A673 (cell line): ENCODE results near the gene ANKMY1. TPM values are rescaled to one million over a fixed set of nuclear protein-coding genes. Genes with fewer than 3 reads are reported as not detected.
"Not testable (repeated sequence)": the region's sequence is repeated elsewhere in the genome, so short reads cannot be mapped to it uniquely, and the experiment has no call there.

Experiments used
- BruUV-seq: library from RNA; stranded (reverse); fragments of 400-500 nt; replicated peaks from 2 replicates; lab custom pipeline; 2021; lab: Mats Ljungman, UMichigan
- CTCF ChIA-PET: fragments of 300-600 bp; sonication (Branson Sonifier 250); formaldehyde crosslinking; loops from one replicate; lab custom pipeline; 2022; ENCODE audit warnings: antibody characterized with exemption; lab: Charles Lee
- POLR2A ChIA-PET: fragments of 300-600 bp; sonication (Branson Sonifier 250); formaldehyde crosslinking; loops from one replicate; lab custom pipeline; 2022; ENCODE audit warnings: antibody characterized with exemption; ENCODE audit not compliant: low non-redundant PET; lab: Charles Lee
- DNase-seq: peaks from one replicate; pipeline ENCODE4 v3.0.0-alpha.2; 2015; ENCODE audit warnings: low spot score
- H3K27ac ChIP-seq: fragments of 200-600 bp; sonication (generic); 2 replicates; pipeline ENCODE4 v1.5.1; 2016; ENCODE audit warnings: mixed run types, low read depth, mild to moderate bottlenecking, mixed read lengths, antibody characterized with exemption, low read length; ENCODE audit not compliant: poor library complexity, severe bottlenecking
- H3K27me3 ChIP-seq: fragments of 200-600 bp; sonication (generic); replicated peaks from 2 replicates; pipeline ENCODE4 v1.6.1; 2017; ENCODE audit warnings: mixed run types, low read depth, mild to moderate bottlenecking, mixed read lengths, antibody characterized with exemption, low read length; ENCODE audit not compliant: insufficient read depth, poor library complexity
- H3K36me3 ChIP-seq: fragments of 200-600 bp; sonication (generic); 2 replicates; pipeline ENCODE4 v1.6.1; 2016; ENCODE audit warnings: mixed run types, mild to moderate bottlenecking, mixed read lengths, antibody characterized with exemption, low read length; ENCODE audit not compliant: insufficient read depth, poor library complexity, severe bottlenecking
- H3K4me1 ChIP-seq: fragments of 200-600 bp; sonication (generic); 2 replicates; pipeline ENCODE4 v1.6.1; 2017; ENCODE audit warnings: mixed run types, mild to moderate bottlenecking, mixed read lengths, antibody characterized with exemption, low read length; ENCODE audit not compliant: insufficient read depth, poor library complexity, severe bottlenecking
- H3K4me3 ChIP-seq: fragments of 200-600 bp; sonication (generic); 2 replicates; pipeline ENCODE4 v1.5.1; 2016; ENCODE audit warnings: low read depth, mixed run types, mild to moderate bottlenecking, mixed read lengths, low read length; ENCODE audit not compliant: poor library complexity, severe bottlenecking
- H3K9me3 ChIP-seq: fragments of 200-600 bp; sonication (generic); 2 replicates; pipeline ENCODE4 v1.6.1; 2016; ENCODE audit warnings: mixed run types, low read depth, mild to moderate bottlenecking, mixed read lengths, antibody characterized with exemption, low read length; ENCODE audit not compliant: poor library complexity, severe bottlenecking
- CTCF ChIP-seq: fragments of 300-800, 200-600 bp; sonication (generic); conservative IDR thresholded peaks from 2 replicates; pipeline ENCODE4 v1.5.1; 2017; ENCODE audit warnings: low read depth, mild to moderate bottlenecking, antibody characterized with exemption, low read length, moderate library complexity, mixed read lengths
- EZH2 ChIP-seq: fragments of 200-600 bp; sonication (generic); IDR thresholded peaks from 2 replicates; pipeline ENCODE4 v1.6.1; 2017; ENCODE audit warnings: borderline replicate concordance, low read depth, mild to moderate bottlenecking, mixed read lengths, antibody characterized with exemption, low read length; ENCODE audit not compliant: poor library complexity, severe bottlenecking
- intact Hi-C: fragments of 100-400 bp; cut with micrococcal nuclease; formaldehyde crosslinking; loops from one replicate; pipeline ENCODE4 v1.10.0; 2022; ENCODE audit not compliant: unreplicated experiment
- total RNA-seq: library from RNA; stranded (reverse); gene quantifications from 2 replicates; pipeline ENCODE4 v1.2.3, GENCODE V29; 2021

ANKMY1 gene
- total RNA-seq, 1 experiment from 2014 or later, result 21.8 TPM

GRCh38 chr2:240498171-240498957 is 59.4 kb downstream of the ANKMY1 start:
- no peak for TF ChIP-seq CTCF
- TF ChIP-seq EZH2, result no peak
- H3K27me3 ChIP-seq, result no peaks in the 10 kb centered on the region
- ChIA-PET POLR2A (no interaction called here), CTCF (no interaction called here)
- no TSS peak for BruUV-seq
- no peak overlapping the region for H3K27ac ChIP-seq
- H3K36me3 ChIP-seq, result no peaks in the 10 kb centered on the region
- no peaks in the 10 kb centered on the region for H3K9me3 ChIP-seq
- no peak overlapping the region for H3K4me3 ChIP-seq
- DNase-seq, result no peak
- intact Hi-C loops, result no loop called here
- H3K4me1 ChIP-seq, result no peaks in the 10 kb centered on the region

DNA sequence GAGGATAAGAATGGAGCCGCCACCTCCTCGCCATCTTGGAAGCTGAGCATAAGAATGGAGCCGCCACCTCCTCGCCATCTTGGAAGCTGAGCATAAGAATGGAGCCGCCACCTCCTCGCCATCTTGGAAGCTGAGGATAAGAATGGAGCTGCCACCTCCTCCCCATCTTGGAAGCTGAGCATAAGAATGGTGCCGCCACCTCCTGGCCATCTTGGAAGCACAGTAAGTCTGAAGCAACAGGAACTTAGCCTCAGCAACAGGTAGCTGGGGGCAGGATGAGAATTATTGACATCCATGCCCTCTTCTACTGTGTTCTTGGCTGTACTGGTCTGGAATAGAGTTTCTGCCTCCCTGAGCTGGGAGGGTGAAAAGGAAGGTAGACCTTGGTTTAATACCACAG is 60.7 kb downstream of the ANKMY1 start:
- CTCF ChIA-PET, result interaction anchor here (0.7 kb wide), 1 partner anchor 115 kb away, joined by 3 read pairs; no protein-coding TSS in a partner anchor
- H3K4me1 ChIP-seq, BruUV-seq, H3K27ac ChIP-seq, H3K36me3 ChIP-seq, H3K9me3 ChIP-seq, H3K27me3 ChIP-seq, POLR2A ChIA-PET, H3K4me3 ChIP-seq, intact Hi-C loops: not testable (repeated sequence)
- TF ChIP-seq CTCF, result peak; percentile 44
- peak; percentile 28 for DNase-seq

GRCh38 chr2:240494942-240495341 is 62.8 kb downstream of the ANKMY1 start:
- H3K4me3 ChIP-seq, H3K4me1 ChIP-seq, H3K27ac ChIP-seq, DNase-seq, intact Hi-C loops, CTCF ChIA-PET, H3K27me3 ChIP-seq, POLR2A ChIA-PET, BruUV-seq, H3K36me3 ChIP-seq: not testable (repeated sequence)
- H3K9me3 ChIP-seq, result peaks cover 21% of the 10 kb centered on the region
- peak; percentile 38; the same call in 1 of the 2 replicates for TF ChIP-seq CTCF
